GM23338 (cell line): Measurements from ENCODE around the gene KDM6A. TPM values are rescaled to one million over a fixed set of nuclear protein-coding genes. Genes with fewer than 3 reads are reported as not detected.

Source experiments
- ATAC-seq: fragments of 200-7000 bp; cut with Tn5 transposase; 3 replicates; pipeline ENCODE4 v1.9.1; 2020
- DNase-seq: peaks from one replicate; pipeline ENCODE4 v3.0.0-alpha.2; 2015; ENCODE audit warnings: low spot score
- H2AFZ ChIP-seq: fragments of 200-600 bp; sonication (generic); 2 replicates; pipeline ENCODE4 v1.8.0; 2016; ENCODE audit warnings: antibody characterized with exemption, mild to moderate bottlenecking, moderate library complexity
- H3F3A ChIP-seq: fragments of 200-600 bp; sonication (generic); replicated peaks from 2 replicates; pipeline ENCODE4 v1.8.0; 2017; ENCODE audit warnings: antibody characterized with exemption, mixed run types, low read depth
- H3K27ac ChIP-seq: fragments of 200-600 bp; sonication (generic); 2 replicates; pipeline ENCODE4 v1.6.1; 2016; ENCODE audit warnings: low read depth
- H3K27me3 ChIP-seq: fragments of 200-600 bp; sonication (generic); 2 replicates; pipeline ENCODE4 v1.8.0; 2016; ENCODE audit warnings: mild to moderate bottlenecking, mixed run types, moderate library complexity; ENCODE audit not compliant: insufficient read depth
- H3K36me3 ChIP-seq: fragments of 200-600 bp; sonication (generic); 2 replicates; pipeline ENCODE4 v1.8.0; 2016; ENCODE audit warnings: mild to moderate bottlenecking; ENCODE audit not compliant: insufficient read depth
- H3K4me1 ChIP-seq: fragments of 200-600 bp; sonication (generic); 2 replicates; pipeline ENCODE4 v1.8.0; 2016; ENCODE audit warnings: mild to moderate bottlenecking, moderate library complexity; ENCODE audit not compliant: insufficient read depth
- H3K4me2 ChIP-seq: fragments of 200-600 bp; sonication (generic); 2 replicates; pipeline ENCODE4 v1.7.1; 2017; ENCODE audit warnings: mixed run types
- H3K4me3 ChIP-seq: fragments of 200-600 bp; sonication (generic); 2 replicates; pipeline ENCODE4 v1.6.1; 2016; ENCODE audit warnings: mixed run types
- H3K79me2 ChIP-seq: fragments of 200-600 bp; sonication (generic); replicated peaks from 2 replicates; pipeline ENCODE4 v1.8.0; 2017; ENCODE audit warnings: mild to moderate bottlenecking; ENCODE audit not compliant: insufficient read depth
- H3K9me2 ChIP-seq: fragments of 200-600 bp; sonication (generic); 2 replicates; pipeline ENCODE4 v1.8.0; 2017; ENCODE audit not compliant: insufficient read depth
- H4K20me1 ChIP-seq: fragments of 200-600 bp; sonication (generic); replicated peaks from 2 replicates; pipeline ENCODE4 v1.8.0; 2017; ENCODE audit warnings: mild to moderate bottlenecking; ENCODE audit not compliant: insufficient read depth
- H3K27ac Mint-ChIP-seq: 2 replicates; pipeline ENCODE4 v1.8.0; 2020; ENCODE audit warnings: inconsistent platforms, mild to moderate bottlenecking, moderate library complexity, mixed read lengths
- H3K27me3 Mint-ChIP-seq: 3 replicates; pipeline ENCODE4 v1.8.0; 2022; ENCODE audit warnings: low read depth, mild to moderate bottlenecking, moderate library complexity, mixed read lengths, inconsistent platforms; ENCODE audit not compliant: insufficient read depth, poor library complexity
- H3K36me3 Mint-ChIP-seq: 3 replicates; pipeline ENCODE4 v1.8.0; 2021; ENCODE audit warnings: low read depth, mild to moderate bottlenecking, inconsistent platforms, moderate library complexity, mixed read lengths
- H3K4me1 Mint-ChIP-seq: 3 replicates; pipeline ENCODE4 v1.8.0; 2020; ENCODE audit warnings: mild to moderate bottlenecking, inconsistent platforms, mixed read lengths
- H3K4me3 Mint-ChIP-seq: 3 replicates; pipeline ENCODE4 v1.8.0; 2021; ENCODE audit warnings: moderate library complexity, mild to moderate bottlenecking, inconsistent platforms, mixed read lengths
- H3K9me3 Mint-ChIP-seq: 3 replicates; pipeline ENCODE4 v1.8.0; 2020; ENCODE audit warnings: moderate library complexity, mild to moderate bottlenecking, inconsistent platforms, mixed read lengths
- CREB1 ChIP-seq: fragments of 250-450 bp; sonication (Bioruptor Pico); IDR thresholded peaks from 2 replicates; pipeline ENCODE4 v1.5.0; 2020; ENCODE audit warnings: low read depth, mild to moderate bottlenecking, moderate library complexity
- EZH2 ChIP-seq: fragments of 200-600 bp; sonication (generic); IDR thresholded peaks from one replicate; pipeline ENCODE4 v1.8.0; 2017; ENCODE audit warnings: antibody characterized with exemption, mild to moderate bottlenecking, low read depth; ENCODE audit not compliant: unreplicated experiment
- EZH2phosphoT487 ChIP-seq: fragments of 200-600 bp; sonication (generic); IDR thresholded peaks from one replicate; pipeline ENCODE4 v1.8.1; 2018; ENCODE audit warnings: antibody characterized with exemption; ENCODE audit not compliant: unreplicated experiment
- JUNB ChIP-seq: IDR thresholded peaks from one replicate; pipeline ENCODE4 v1.6.1; 2016; ENCODE audit warnings: antibody characterized with exemption; ENCODE audit not compliant: unreplicated experiment
- NANOG ChIP-seq: IDR thresholded peaks from 2 replicates; pipeline ENCODE4 v1.6.1; 2016; ENCODE audit warnings: antibody characterized with exemption, borderline replicate concordance
- POLR2AphosphoS5 ChIP-seq: IDR thresholded peaks from 2 replicates; pipeline ENCODE4 v1.6.1; 2016; ENCODE audit warnings: antibody characterized with exemption, low read depth
- STAT1 ChIP-seq: IDR thresholded peaks from one replicate; pipeline ENCODE4 v1.6.1; 2016; ENCODE audit warnings: antibody characterized with exemption; ENCODE audit not compliant: unreplicated experiment
- ZNF114 ChIP-seq: fragments of 250-450 bp; sonication (Bioruptor Pico); IDR thresholded peaks from 2 replicates; pipeline ENCODE4 v1.5.0; 2020; ENCODE audit warnings: mild to moderate bottlenecking, moderate library complexity
- ZNF331 ChIP-seq: fragments of 250-450 bp; sonication (Bioruptor Pico); IDR thresholded peaks from 2 replicates; pipeline ENCODE4 v1.5.0; 2020; ENCODE audit warnings: low read depth, mild to moderate bottlenecking, moderate library complexity
- polyA plus RNA-seq: library from polyadenylated mRNA; unstranded; fragments of >200 nt; fragmentation: Nextera tagmentation; extraction: Ambion mirVana; gene quantifications from 2 replicates; pipeline ENCODE4 v1.2.1, GENCODE V29; 2016
- total RNA-seq: library from RNA; depleted of rRNA; stranded (reverse); fragments of >200 nt; shearing (Covaris generic); gene quantifications from 2 replicates; pipeline ENCODE4 v1.2.3, GENCODE V29; 2014
- TF ChIP-seq, protein P1 (sequence below): fragments of 250-450 bp; sonication (Bioruptor Pico); IDR thresholded peaks from 2 replicates; pipeline ENCODE4 v1.5.0; 2020; ENCODE audit warnings: mild to moderate bottlenecking, moderate library complexity
- TF ChIP-seq, protein P2 (sequence below): IDR thresholded peaks from 2 replicates; pipeline ENCODE4 v1.6.1; 2016; ENCODE audit warnings: antibody characterized with exemption
- TF ChIP-seq, protein P3 (sequence below): IDR thresholded peaks from one replicate; pipeline ENCODE4 v1.6.1; 2018; ENCODE audit warnings: antibody characterized with exemption; ENCODE audit not compliant: unreplicated experiment
- TF ChIP-seq, protein P4 (sequence below), 2 experiments: fragments of 200-600 bp in 1 of 2; sonication (generic) in 1 of 2; conservative IDR thresholded peaks; 2 replicates each; pipeline versions ENCODE4 v1.5.1 to v1.6.1; 2016 to 2017; ENCODE audit warnings: antibody characterized with exemption in 2 of 2, low read depth in 2 of 2, mild to moderate bottlenecking in 2 of 2, moderate library complexity in 1 of 2

The KDM6A gene
- total and polyA plus RNA-seq, 2 experiments from 2014 or later, result 22.8 to 102 TPM

DNA sequence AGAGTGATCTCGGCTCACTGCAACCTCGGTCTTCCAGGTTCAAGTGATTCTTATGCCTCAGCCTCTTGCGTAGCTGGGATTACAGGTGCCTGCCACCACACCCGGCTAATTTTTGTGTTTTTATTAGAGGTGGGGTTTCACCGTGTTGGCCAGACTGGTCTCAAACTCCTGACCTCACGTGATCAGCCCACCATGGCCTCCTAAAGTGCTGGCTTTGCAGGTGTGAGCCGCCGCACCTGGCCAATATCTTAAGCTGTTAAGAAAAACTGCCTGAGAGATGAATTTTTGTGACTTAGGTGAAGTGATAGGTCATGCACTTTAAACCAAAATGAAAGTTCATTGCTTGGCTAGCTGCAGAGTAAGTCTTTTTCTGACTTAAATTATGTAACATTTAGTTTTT is 5.8 kb downstream of the KDM6A start:
- Histone ChIP-seq H3K36me3 (no peaks in the 10 kb centered on the region), H3K4me1 (peaks cover 9% of the 10 kb centered on the region; the same call in 1 of the 2 replicates), H4K20me1 (peaks cover 12% of the 10 kb centered on the region; the same call in 1 of the 2 replicates), H3K27ac (no peak overlapping the region), H2AFZ (no peak overlapping the region), H3K4me2 (no peak overlapping the region), H3K4me3 (no peak overlapping the region), H3K79me2 (peaks cover 100% of the 10 kb centered on the region), H3F3A (no peaks in the 10 kb centered on the region), H3K27me3 (no peaks in the 10 kb centered on the region), H3K9me2 (no peaks in the 10 kb centered on the region)
- Mint-ChIP-seq H3K36me3 (peaks cover 8% of the 10 kb centered on the region; the same call in 1 of the 3 replicates), H3K4me3 (no peak overlapping the region), H3K27me3 (peaks cover 1% of the 10 kb centered on the region), H3K4me1 (peaks cover 6% of the 10 kb centered on the region; the same call in 1 of the 3 replicates), H3K9me3 (no peaks in the 10 kb centered on the region), H3K27ac (no peak overlapping the region)
- TF ChIP-seq NANOG, result no peak
- TF ChIP-seq CREB1 (CRISPR knock-in tag), result no peak
- no peak for TF ChIP-seq ZNF114 (CRISPR knock-in tag)
- TF ChIP-seq EZH2phosphoT487, result no peak
- TF ChIP-seq, protein P1, sequence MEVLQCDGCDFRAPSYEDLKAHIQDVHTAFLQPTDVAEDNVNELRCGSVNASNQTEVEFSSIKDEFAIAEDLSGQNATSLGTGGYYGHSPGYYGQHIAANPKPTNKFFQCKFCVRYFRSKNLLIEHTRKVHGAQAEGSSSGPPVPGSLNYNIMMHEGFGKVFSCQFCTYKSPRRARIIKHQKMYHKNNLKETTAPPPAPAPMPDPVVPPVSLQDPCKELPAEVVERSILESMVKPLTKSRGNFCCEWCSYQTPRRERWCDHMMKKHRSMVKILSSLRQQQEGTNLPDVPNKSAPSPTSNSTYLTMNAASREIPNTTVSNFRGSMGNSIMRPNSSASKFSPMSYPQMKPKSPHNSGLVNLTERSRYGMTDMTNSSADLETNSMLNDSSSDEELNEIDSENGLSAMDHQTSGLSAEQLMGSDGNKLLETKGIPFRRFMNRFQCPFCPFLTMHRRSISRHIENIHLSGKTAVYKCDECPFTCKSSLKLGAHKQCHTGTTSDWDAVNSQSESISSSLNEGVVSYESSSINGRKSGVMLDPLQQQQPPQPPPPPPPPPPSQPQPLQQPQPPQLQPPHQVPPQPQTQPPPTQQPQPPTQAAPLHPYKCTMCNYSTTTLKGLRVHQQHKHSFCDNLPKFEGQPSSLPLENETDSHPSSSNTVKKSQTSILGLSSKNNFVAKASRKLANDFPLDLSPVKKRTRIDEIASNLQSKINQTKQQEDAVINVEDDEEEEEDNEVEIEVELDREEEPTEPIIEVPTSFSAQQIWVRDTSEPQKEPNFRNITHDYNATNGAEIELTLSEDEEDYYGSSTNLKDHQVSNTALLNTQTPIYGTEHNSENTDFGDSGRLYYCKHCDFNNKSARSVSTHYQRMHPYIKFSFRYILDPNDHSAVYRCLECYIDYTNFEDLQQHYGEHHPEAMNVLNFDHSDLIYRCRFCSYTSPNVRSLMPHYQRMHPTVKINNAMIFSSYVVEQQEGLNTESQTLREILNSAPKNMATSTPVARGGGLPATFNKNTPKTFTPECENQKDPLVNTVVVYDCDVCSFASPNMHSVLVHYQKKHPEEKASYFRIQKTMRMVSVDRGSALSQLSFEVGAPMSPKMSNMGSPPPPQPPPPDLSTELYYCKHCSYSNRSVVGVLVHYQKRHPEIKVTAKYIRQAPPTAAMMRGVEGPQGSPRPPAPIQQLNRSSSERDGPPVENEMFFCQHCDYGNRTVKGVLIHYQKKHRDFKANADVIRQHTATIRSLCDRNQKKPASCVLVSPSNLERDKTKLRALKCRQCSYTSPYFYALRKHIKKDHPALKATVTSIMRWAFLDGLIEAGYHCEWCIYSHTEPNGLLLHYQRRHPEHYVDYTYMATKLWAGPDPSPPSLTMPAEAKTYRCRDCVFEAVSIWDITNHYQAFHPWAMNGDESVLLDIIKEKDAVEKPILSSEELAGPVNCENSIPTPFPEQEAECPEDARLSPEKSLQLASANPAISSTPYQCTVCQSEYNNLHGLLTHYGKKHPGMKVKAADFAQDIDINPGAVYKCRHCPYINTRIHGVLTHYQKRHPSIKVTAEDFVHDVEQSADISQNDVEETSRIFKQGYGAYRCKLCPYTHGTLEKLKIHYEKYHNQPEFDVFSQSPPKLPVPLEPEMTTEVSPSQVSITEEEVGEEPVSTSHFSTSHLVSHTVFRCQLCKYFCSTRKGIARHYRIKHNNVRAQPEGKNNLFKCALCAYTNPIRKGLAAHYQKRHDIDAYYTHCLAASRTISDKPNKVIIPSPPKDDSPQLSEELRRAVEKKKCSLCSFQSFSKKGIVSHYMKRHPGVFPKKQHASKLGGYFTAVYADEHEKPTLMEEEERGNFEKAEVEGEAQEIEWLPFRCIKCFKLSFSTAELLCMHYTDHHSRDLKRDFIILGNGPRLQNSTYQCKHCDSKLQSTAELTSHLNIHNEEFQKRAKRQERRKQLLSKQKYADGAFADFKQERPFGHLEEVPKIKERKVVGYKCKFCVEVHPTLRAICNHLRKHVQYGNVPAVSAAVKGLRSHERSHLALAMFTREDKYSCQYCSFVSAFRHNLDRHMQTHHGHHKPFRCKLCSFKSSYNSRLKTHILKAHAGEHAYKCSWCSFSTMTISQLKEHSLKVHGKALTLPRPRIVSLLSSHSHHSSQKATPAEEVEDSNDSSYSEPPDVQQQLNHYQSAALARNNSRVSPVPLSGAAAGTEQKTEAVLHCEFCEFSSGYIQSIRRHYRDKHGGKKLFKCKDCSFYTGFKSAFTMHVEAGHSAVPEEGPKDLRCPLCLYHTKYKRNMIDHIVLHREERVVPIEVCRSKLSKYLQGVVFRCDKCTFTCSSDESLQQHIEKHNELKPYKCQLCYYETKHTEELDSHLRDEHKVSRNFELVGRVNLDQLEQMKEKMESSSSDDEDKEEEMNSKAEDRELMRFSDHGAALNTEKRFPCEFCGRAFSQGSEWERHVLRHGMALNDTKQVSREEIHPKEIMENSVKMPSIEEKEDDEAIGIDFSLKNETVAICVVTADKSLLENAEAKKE (CRISPR knock-in tag), result no peak
- no peak for TF ChIP-seq ZNF331 (CRISPR knock-in tag)
- no peak for TF ChIP-seq POLR2AphosphoS5
- no peak for TF ChIP-seq JUNB
- TF ChIP-seq, protein P2, sequence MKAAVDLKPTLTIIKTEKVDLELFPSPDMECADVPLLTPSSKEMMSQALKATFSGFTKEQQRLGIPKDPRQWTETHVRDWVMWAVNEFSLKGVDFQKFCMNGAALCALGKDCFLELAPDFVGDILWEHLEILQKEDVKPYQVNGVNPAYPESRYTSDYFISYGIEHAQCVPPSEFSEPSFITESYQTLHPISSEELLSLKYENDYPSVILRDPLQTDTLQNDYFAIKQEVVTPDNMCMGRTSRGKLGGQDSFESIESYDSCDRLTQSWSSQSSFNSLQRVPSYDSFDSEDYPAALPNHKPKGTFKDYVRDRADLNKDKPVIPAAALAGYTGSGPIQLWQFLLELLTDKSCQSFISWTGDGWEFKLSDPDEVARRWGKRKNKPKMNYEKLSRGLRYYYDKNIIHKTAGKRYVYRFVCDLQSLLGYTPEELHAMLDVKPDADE, result no peak
- TF ChIP-seq EZH2, result no peak
- no peak for TF ChIP-seq STAT1
- TF ChIP-seq, protein P3, sequence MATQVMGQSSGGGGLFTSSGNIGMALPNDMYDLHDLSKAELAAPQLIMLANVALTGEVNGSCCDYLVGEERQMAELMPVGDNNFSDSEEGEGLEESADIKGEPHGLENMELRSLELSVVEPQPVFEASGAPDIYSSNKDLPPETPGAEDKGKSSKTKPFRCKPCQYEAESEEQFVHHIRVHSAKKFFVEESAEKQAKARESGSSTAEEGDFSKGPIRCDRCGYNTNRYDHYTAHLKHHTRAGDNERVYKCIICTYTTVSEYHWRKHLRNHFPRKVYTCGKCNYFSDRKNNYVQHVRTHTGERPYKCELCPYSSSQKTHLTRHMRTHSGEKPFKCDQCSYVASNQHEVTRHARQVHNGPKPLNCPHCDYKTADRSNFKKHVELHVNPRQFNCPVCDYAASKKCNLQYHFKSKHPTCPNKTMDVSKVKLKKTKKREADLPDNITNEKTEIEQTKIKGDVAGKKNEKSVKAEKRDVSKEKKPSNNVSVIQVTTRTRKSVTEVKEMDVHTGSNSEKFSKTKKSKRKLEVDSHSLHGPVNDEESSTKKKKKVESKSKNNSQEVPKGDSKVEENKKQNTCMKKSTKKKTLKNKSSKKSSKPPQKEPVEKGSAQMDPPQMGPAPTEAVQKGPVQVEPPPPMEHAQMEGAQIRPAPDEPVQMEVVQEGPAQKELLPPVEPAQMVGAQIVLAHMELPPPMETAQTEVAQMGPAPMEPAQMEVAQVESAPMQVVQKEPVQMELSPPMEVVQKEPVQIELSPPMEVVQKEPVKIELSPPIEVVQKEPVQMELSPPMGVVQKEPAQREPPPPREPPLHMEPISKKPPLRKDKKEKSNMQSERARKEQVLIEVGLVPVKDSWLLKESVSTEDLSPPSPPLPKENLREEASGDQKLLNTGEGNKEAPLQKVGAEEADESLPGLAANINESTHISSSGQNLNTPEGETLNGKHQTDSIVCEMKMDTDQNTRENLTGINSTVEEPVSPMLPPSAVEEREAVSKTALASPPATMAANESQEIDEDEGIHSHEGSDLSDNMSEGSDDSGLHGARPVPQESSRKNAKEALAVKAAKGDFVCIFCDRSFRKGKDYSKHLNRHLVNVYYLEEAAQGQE, result no peak
- TF ChIP-seq, protein P4, sequence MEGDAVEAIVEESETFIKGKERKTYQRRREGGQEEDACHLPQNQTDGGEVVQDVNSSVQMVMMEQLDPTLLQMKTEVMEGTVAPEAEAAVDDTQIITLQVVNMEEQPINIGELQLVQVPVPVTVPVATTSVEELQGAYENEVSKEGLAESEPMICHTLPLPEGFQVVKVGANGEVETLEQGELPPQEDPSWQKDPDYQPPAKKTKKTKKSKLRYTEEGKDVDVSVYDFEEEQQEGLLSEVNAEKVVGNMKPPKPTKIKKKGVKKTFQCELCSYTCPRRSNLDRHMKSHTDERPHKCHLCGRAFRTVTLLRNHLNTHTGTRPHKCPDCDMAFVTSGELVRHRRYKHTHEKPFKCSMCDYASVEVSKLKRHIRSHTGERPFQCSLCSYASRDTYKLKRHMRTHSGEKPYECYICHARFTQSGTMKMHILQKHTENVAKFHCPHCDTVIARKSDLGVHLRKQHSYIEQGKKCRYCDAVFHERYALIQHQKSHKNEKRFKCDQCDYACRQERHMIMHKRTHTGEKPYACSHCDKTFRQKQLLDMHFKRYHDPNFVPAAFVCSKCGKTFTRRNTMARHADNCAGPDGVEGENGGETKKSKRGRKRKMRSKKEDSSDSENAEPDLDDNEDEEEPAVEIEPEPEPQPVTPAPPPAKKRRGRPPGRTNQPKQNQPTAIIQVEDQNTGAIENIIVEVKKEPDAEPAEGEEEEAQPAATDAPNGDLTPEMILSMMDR (conservative IDR thresholded peaks at IDR 0.05; ENCODE audit: low read depth in 2 of 2), result no peak
- no peak for ATAC-seq
- no peak for DNase-seq
